GM19372 (cell line): ENCODE data around the gene NPHS2.
A peak's percentile ranks its signal among the peaks of the same experiment; 100 is the strongest.
"Not testable (repeated sequence)": the region's sequence is repeated elsewhere in the genome, so short reads cannot be mapped to it uniquely, and the experiment has no call there.

Source experiments
- ATAC-seq: cut with Tn5 transposase; IDR thresholded peaks from one replicate; pipeline ENCODE4 v1.9.1; 2021; ENCODE audit warnings: mild to moderate bottlenecking, low read depth, moderate library complexity; ENCODE audit not compliant: unreplicated experiment

NPHS2 gene

GRCh38 chr1:179548666-179549367 is 26.9 kb downstream of the NPHS2 start:
- ATAC-seq: no peak

DNA sequence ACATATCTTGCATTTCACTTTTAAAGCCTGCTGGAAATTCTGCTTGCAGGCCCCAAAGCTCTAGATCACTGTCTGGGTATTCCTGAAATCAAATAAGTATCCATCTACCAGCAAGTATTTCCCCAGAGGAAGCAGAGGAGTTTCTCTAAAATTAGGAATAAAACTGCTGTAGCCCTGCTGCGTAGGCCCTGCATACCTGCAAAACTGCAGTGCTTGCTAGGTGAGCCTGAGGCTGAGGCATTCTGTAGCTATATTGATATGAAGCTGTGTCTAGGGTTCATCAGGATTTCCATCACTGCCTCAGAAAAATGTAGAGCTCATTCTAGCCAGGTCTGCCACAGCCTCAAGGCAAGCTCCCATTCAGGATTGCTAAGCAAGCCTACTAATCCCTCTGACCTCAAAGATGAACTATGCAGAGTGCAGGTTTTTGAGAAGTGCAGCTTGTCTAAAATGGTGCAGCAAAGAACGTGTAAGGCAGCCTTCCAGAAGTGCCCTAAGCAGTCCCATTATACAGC is 28.7 kb downstream of the NPHS2 start:
- ATAC-seq: no peak

DNA sequence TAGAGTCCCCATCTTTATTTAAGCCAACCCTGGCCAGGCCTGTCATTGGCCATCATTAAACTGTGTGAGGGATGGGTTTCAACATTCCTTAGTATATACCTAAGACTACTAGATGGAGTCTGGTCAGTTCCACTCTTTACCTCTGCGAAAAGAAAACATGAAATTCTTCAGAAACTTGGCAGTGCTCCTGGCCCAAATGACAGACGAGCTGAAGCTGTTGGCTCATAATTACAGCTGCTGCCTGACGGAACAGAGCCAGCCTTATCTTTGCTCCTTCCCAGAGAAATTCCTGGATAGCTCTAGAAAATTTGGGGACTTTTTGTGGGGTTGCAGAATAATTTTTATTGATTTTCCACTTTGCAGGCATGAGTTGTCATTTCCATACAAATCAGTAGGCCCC is 30.4 kb downstream of the NPHS2 start:
- ATAC-seq: no peak

- ATAC-seq: no peak
These were observed 34.0 kb downstream of the NPHS2 start for GRCh38 chr1:179541774-179542173.

DNA sequence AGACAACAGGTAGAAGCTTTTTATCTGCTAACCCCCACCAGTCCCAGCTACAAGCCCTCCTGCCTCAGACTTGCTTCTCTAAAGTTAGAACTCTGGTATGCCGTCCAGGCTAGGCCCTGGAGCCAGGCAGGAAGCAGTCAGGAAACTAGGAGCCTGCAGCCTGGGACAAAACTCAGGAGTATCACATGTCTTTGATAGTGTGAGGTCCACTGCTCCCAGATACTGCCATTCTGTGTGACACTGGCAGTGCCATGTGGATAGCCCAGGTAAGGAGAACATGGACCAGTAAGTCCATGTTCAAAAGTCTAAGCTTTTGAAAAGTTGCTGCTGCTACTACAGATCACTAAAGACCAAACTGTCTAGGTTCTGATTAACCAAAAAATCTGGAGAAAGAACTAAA is 45.4 kb downstream of the NPHS2 start:
- ATAC-seq: no peak

DNA sequence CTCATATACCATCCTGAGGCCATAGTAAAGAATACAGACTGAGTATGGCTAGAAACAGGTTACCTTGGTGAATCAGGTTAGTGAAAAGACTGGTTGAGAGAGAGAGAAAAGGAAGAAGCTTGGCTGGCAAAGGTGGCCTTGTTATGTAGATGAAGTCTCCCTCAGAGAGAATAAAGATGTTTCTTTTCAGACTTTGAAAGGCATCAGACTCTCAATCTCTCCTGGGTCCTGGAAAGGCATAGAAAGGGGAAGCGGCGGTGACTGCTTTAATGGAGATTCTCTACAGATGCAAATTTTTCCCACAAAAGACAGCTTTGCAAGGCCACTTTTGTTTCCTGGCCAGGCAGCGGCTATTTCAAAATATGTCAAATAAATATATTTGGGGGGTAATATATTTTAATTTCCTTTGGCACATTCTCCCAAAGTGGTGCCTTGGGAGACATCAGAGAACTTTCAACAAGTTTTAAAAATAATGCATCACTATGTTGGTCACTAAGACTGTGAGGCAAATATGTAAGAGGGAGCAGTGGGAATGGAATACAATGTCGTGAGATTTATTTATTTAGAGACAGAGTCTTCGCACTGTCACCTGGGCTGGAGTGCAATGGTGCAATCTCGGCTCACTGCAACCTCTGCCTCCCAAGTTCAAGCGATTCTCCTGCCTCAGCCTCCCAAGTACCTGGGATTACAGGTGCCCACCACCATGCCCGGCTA is 46.1 kb downstream of the NPHS2 start:
- no peak for ATAC-seq

DNA sequence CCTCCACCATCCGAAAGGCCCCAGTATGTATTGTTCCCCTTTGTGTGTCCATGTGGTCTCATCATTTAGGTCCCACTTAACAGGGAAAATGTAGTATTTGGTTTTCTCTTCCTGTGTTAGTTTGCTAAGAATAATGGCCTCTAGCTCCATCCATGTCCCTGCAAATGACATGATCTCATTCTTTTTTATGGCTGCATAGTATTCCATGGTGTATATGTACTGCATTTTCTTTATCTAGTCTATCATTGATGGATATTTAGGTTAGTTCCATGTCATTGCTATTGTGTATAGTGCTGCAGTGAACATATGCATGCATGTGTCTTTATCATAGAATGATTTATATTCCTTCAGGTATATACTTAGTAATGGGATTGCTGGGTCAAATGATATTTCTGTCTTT is 57.2 kb downstream of the NPHS2 start:
- ATAC-seq: not testable (repeated sequence)

- ATAC-seq: no peak
These were observed 58.6 kb downstream of the NPHS2 start for GRCh38 chr1:179516976-179517705.

GRCh38 chr1:179510038-179510437 is 65.7 kb downstream of the NPHS2 start:
- peak; percentile 67 for ATAC-seq

- no peak for ATAC-seq
These were observed 66.4 kb downstream of the NPHS2 start for GRCh38 chr1:179509384-179509783.

DNA sequence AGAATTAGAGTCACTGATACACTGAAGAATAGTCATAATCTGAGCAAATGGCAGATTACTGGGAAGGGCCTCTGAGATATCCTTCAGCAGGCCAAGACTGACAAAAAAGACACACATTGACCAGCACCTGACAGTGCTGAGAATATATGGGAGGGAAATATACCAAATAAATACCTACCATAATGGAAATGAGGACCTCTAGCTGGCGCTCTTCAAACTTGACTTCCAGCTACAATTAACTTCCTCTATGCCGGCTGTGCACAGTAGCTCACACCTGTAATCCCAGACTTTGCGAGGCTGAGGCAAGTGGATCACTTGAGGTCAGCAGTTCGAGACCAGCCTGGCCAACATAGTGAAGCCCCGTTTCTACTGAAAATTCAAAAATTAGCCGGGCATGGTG is 69.5 kb downstream of the NPHS2 start:
- ATAC-seq: no peak
